ENCODE results near the gene BAK1.

DNA sequence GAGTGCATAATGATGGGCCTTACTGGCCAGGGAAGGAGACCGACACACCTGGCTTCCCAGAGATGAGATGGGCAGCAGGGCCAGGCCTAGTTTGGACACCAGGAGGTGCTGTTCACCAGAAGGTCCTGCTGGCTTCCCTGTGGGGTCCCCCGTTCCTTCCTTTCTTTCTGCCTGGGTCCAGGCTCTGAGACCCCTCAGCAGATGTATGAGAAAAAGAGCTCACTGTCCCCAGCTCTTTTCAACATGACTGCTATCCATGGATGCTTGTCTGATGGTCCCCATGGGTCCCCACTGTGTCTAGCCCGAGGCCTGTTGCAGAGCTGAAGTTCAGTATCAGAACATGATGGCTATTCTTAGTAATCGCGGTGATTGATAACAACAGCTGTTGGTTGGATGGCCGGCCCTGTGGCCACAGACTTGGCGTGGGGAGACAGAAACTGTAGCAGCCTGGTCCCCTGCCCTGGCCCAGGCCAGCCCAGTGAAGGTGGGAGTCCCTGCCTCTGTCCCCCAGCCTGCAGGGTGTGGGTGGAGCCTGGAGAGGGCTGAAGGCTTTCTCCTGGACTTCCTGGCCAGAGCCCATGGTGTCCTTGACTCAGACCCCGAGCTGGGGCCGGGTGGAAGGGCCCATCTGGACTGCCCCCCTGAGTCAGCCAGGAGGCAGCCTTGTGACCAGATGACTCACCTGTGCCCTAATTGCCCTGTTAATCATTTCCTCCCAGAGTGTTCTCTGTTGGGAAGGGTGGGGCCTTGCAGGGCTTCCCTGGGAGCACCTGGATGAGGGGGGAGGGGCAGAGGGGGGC lies 9.9 kb upstream of the BAK1 start:
- TF ChIP-seq, protein P1, sequence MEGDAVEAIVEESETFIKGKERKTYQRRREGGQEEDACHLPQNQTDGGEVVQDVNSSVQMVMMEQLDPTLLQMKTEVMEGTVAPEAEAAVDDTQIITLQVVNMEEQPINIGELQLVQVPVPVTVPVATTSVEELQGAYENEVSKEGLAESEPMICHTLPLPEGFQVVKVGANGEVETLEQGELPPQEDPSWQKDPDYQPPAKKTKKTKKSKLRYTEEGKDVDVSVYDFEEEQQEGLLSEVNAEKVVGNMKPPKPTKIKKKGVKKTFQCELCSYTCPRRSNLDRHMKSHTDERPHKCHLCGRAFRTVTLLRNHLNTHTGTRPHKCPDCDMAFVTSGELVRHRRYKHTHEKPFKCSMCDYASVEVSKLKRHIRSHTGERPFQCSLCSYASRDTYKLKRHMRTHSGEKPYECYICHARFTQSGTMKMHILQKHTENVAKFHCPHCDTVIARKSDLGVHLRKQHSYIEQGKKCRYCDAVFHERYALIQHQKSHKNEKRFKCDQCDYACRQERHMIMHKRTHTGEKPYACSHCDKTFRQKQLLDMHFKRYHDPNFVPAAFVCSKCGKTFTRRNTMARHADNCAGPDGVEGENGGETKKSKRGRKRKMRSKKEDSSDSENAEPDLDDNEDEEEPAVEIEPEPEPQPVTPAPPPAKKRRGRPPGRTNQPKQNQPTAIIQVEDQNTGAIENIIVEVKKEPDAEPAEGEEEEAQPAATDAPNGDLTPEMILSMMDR (IDR thresholded peaks at IDR 0.05): peak in 1 of 3 donors; percentile 40
- TF ChIP-seq POLR2A (IDR thresholded peaks at IDR 0.05): no peak

Measured in lower leg skin (tissue), 3 donors.